Activated CD4-positive, alpha-beta T cell treated with anti-CD3 and anti-CD28 coated beads, Interleukin-2, amount 10 ng/mL, durations not matched to agents 24 days and 14 days (primary cell): ENCODE results near the gene CFL1. TPM values are rescaled to one million over a fixed set of nuclear protein-coding genes. Genes with fewer than 3 reads are reported as not detected.

ENCODE experiments used
- DNase-seq: peaks from one replicate; pipeline ENCODE4 v3.0.0; 2022
- H3K27ac Mint-ChIP-seq: one replicate; pipeline ENCODE4 v1.8.0; 2022; ENCODE audit warnings: mild to moderate bottlenecking, mixed read lengths
- H3K27me3 Mint-ChIP-seq: one replicate; pipeline ENCODE4 v1.8.0; 2022; ENCODE audit warnings: mixed read lengths
- H3K36me3 Mint-ChIP-seq: one replicate; pipeline ENCODE4 v1.8.0; 2022; ENCODE audit warnings: low read depth, mild to moderate bottlenecking, mixed read lengths
- H3K4me1 Mint-ChIP-seq: one replicate; pipeline ENCODE4 v1.8.0; 2021; ENCODE audit warnings: mixed read lengths
- H3K4me3 Mint-ChIP-seq: one replicate; pipeline ENCODE4 v1.8.0; 2022; ENCODE audit warnings: mild to moderate bottlenecking, moderate library complexity, mixed read lengths
- H3K9me3 Mint-ChIP-seq: one replicate; pipeline ENCODE4 v1.8.0; 2021; ENCODE audit warnings: mixed read lengths
- intact Hi-C: fragments of 100-400 bp; cut with micrococcal nuclease; formaldehyde crosslinking; loops from one replicate; pipeline ENCODE4 v1.15.1; 2023
- total RNA-seq: library from RNA; stranded (reverse); gene quantifications from 2 replicates; pipeline ENCODE4 v1.2.3, GENCODE V29; 2022

The CFL1 gene
- total RNA-seq, 1 donor from 2014 or later = 1,047 TPM

- DNase-seq = no peak
- Mint-ChIP-seq H3K36me3 (peaks cover 43% of the 10 kb centered on the region), H3K4me1 (peaks cover 24% of the 10 kb centered on the region), H3K9me3 (no peaks in the 10 kb centered on the region), H3K27me3 (no peaks in the 10 kb centered on the region), H3K4me3 (peak overlapping the region; percentile 92), H3K27ac (peak overlapping the region; percentile 94)
- intact Hi-C loops = no loop called here
These were observed 3.7 kb upstream of the CFL1 start for GRCh38 chr11:65861533-65862183.

DNA sequence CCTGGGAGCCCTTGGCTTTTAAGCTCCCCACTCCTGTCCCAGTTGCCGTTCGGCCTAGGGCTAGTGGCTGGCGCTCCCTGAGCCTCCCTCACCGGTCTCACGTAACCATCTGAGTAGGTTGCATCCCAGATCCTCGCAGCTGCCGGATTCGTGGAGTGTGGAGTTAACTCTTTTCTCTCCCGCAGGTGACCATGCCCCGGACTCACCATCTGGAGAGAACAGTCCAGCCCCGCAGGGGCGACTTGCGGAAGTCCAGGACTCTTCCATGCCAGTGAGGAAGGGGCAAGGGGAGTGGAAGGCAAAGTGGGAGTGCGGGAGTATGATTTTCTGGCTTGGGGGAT, 3.2 kb upstream of the CFL1 start:
- intact Hi-C loops = no loop called here
- Mint-ChIP-seq H3K27ac (peak overlapping the region; percentile 94), H3K4me3 (peak overlapping the region; percentile 92), H3K27me3 (no peaks in the 10 kb centered on the region), H3K9me3 (no peaks in the 10 kb centered on the region), H3K36me3 (peaks cover 47% of the 10 kb centered on the region), H3K4me1 (peaks cover 29% of the 10 kb centered on the region)
- DNase-seq = no peak

DNA sequence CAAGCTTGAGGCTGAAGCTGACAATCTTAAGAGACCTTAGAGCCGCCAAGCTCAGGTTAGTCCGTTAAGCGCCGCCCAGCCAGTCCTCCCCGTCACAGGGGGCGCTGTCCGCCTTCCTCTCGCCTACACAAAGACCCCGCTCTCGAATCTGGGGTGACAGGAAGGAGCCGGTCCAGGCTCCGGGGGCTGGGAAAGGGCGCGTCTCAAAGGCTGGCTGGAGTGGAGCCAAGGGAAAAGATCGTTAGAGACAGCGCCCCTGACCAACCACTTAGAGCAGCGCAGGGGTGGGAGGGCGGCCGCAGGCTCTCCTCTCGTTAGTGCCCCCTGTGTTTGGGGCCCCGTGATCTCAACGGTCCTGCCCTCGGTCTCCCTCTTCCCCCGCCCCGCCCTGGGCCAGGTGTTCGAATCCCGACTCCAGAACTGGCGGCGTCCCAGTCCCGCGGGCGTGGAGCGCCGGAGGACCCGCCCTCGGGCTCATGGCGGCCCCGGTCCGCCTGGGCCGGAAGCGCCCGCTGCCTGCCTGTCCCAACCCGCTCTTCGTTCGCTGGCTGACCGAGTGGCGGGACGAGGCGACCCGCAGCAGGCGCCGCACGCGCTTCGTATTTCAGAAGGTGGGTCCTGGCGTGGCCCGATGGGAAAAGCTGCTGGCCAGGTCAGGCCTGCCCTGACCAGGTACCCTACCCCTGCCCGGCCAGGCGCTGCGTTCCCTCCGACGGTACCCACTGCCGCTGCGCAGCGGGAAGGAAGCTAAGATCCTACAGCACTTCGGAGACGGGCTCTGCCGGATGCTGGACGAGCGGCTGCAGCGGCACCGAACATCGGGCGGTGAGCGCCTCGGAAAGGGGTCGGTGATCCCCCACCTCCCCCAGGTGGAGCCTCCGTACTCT, 2.5 kb upstream of the CFL1 start, which contains the start of gene MUS81:
MUS81 (plus strand) TSS at position 156 of the 887 bp plus-strand sequence; CDS start at position 477, 321 bp downstream.
- intact Hi-C loops = loop anchor here (1.0 kb wide), 2 partner anchors 28 to 59 kb away; partner anchors contain the start of genes C11orf68, DRAP1 and FIBP
- peak; percentile 99 for DNase-seq
- Mint-ChIP-seq H3K4me3 (peak within 1 kb of the TSS; percentile 92), H3K9me3 (no peaks in the 10 kb centered on the region), H3K27me3 (no peaks in the 10 kb centered on the region), H3K36me3 (peaks cover 51% of the 10 kb centered on the region), H3K27ac (peak within 1 kb of the TSS; percentile 94), H3K4me1 (peaks cover 35% of the 10 kb centered on the region)

DNA sequence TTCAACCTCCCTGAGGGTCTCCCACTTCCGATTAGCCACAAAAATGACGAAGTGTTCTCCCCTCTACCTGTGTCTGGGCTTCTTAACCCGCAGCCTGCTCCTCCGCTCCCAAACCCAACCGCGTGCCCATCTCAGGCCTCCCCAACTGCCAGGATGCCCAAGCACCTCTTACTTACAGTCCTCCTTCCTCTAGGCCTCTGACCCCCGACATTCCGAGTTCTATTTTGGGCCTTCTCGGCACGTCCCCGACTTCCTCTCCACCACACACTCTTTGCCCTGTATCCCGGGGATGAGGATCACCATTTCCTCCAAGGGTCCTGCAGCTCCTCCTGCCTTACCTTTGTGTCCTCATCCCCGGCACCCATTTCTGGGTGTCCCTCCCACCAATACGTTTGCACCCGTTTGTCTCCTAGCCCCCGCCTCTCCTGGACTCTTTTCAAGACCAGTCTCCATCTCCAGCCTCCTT, 1.9 kb upstream of the CFL1 start:
- H3K4me1 Mint-ChIP-seq = peaks cover 39% of the 10 kb centered on the region

GRCh38 chr11:65859095-65859811, 1.3 kb upstream of the CFL1 start:
- no peaks in the 10 kb centered on the region for H3K9me3 Mint-ChIP-seq
- DNase-seq = peak; percentile 99
- peak overlapping the region; percentile 94 for H3K27ac Mint-ChIP-seq
- no peaks in the 10 kb centered on the region for H3K27me3 Mint-ChIP-seq
- H3K4me1 Mint-ChIP-seq = peaks cover 44% of the 10 kb centered on the region
- peak overlapping the region; percentile 92 for H3K4me3 Mint-ChIP-seq
- intact Hi-C loops = loop anchor here (1.0 to 2.0 kb wide), 5 partner anchors 14 to 196 kb away; partner anchors contain the start of genes FOSL1, RELA and SART1
- H3K36me3 Mint-ChIP-seq = peaks cover 54% of the 10 kb centered on the region

More for the DNA sequence above, 1.9 kb upstream of the CFL1 start:
- no peaks in the 10 kb centered on the region for H3K27me3 Mint-ChIP-seq
- H3K9me3 Mint-ChIP-seq = no peaks in the 10 kb centered on the region
- DNase-seq = no peak
- H3K4me3 Mint-ChIP-seq = peak overlapping the region; percentile 92
- H3K36me3 Mint-ChIP-seq = peaks cover 50% of the 10 kb centered on the region
- intact Hi-C loops = loop anchor here (1.0 to 2.0 kb wide), 7 partner anchors 13 to 197 kb away; partner anchors contain the start of genes C11orf68, DRAP1, FIBP and FOSL1
- peak overlapping the region; percentile 94 for H3K27ac Mint-ChIP-seq

DNA sequence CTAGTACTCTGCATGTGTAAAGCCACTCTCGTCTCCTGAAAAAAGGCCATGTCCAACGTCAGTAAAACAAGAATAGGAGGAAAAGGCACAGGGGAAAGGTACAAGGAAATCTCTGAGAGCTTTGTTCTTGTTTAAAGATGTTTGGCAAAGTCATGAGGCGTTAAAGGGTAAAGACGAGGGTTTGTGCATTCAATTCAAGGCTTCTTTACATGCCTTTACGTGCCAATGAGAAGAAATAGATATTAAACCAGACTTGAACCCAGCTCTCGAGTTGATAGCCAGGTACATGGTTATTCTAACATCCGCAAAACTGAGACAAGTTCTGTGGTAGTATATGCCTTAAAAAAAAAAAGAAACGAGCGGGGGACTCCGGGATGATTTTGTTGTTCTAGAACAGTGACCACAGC, 704 bp upstream of the CFL1 start:
- H3K4me1 Mint-ChIP-seq = peaks cover 45% of the 10 kb centered on the region
- H3K4me3 Mint-ChIP-seq = peak overlapping the region; percentile 92
- H3K27ac Mint-ChIP-seq = peak overlapping the region; percentile 94
- no peaks in the 10 kb centered on the region for H3K9me3 Mint-ChIP-seq
- H3K36me3 Mint-ChIP-seq = peaks cover 57% of the 10 kb centered on the region
- H3K27me3 Mint-ChIP-seq = no peaks in the 10 kb centered on the region
- no peak for DNase-seq
- intact Hi-C loops = loop anchor here (1.0 to 2.0 kb wide), 10 partner anchors 15 to 243 kb away; partner anchors contain the start of genes BANF1, EIF1AD, FOSL1 and KAT5

DNA sequence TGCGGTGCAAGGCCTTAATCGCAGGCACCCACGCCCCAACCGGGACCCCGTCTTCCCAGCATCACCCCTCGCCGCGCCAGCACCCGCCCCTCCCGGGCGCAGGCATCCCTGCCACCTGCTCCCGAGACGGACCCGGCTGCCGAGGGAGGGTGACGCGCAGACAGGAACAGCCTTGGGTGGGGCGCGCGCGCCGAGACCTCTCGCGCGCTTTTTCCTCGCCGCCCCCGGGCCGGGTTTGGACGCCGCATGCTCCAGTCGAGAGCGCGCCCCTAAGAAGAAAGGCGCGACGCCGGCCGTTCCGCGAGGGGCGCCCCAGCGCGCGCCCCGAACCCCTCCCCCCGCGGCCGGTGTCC, 504 bp downstream of the CFL1 start:
- Mint-ChIP-seq H3K4me3 (peak overlapping the region; percentile 94), H3K9me3 (no peaks in the 10 kb centered on the region), H3K36me3 (peaks cover 56% of the 10 kb centered on the region), H3K4me1 (peaks cover 44% of the 10 kb centered on the region), H3K27ac (peak overlapping the region; percentile 62), H3K27me3 (no peaks in the 10 kb centered on the region)
- intact Hi-C loops = no loop called here
- peak; percentile 90 for DNase-seq

GRCh38 chr11:65856689-65857499, 1.1 kb downstream of the CFL1 start:
- intact Hi-C loops = no loop called here
- peak overlapping the region; percentile 94 for H3K4me3 Mint-ChIP-seq
- peaks cover 59% of the 10 kb centered on the region for H3K36me3 Mint-ChIP-seq
- no peaks in the 10 kb centered on the region for H3K9me3 Mint-ChIP-seq
- H3K4me1 Mint-ChIP-seq = peaks cover 41% of the 10 kb centered on the region
- no peaks in the 10 kb centered on the region for H3K27me3 Mint-ChIP-seq
- peak overlapping the region; percentile 81 for H3K27ac Mint-ChIP-seq
- DNase-seq = peak; percentile 96

GRCh38 chr11:65855927-65856363, 2.0 kb downstream of the CFL1 start:
- peaks cover 38% of the 10 kb centered on the region for H3K4me1 Mint-ChIP-seq

DNA sequence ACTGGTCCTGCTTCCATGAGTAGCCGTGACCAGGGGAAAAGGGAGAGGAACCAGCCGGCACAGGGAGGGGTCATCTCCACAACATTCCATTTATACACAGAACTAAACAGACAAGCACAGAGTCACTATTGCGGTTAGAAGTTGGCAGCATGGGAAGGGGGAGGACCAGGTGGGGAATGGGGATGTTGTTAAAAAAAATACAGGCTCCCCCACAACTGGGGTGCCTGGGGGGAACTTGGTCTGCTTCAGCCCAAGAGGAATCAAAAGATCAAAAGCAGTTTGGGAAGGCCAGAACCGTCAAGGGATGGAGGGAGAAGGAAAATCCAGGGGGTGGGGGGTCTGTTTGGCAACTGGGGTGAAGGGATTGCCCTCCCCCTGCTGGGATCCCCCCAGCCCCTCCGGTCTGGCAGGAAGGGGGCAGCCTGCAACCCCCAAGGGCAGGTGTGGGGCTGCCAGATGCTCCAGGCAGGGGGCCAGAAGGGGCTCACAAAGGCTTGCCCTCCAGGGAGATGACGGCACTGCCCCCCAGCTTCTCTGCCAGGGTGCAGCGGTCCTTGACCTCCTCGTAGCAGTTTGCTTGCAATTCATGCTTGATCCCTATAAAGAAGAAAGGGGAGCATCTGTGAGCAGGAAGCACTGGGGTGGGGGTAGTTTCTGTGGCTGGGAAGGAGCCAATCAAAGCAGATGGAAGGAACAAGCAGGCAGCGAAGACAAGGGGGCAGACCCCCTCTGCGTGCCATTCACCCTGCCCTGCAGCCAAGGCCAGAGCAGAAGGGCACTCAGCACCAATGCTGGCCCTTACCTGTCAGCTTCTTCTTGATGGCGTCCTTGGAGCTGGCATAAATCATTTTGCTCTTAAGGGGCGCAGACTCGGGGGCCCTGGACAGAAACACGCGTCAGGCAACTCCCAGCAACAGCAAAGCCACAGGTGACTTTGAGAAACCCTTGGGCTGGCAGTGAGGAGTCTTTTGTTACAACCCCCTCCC, 2.8 kb downstream of the CFL1 start:
- DNase-seq = no peak
- peaks cover 66% of the 10 kb centered on the region for H3K36me3 Mint-ChIP-seq
- peaks cover 37% of the 10 kb centered on the region for H3K4me1 Mint-ChIP-seq
- peak overlapping the region; percentile 62 for H3K27ac Mint-ChIP-seq
- no peaks in the 10 kb centered on the region for H3K27me3 Mint-ChIP-seq
- intact Hi-C loops = no loop called here
- H3K4me3 Mint-ChIP-seq = peak overlapping the region; percentile 94
- H3K9me3 Mint-ChIP-seq = no peaks in the 10 kb centered on the region

More at GRCh38 chr11:65855927-65856363, 2.0 kb downstream of the CFL1 start:
- no peak for DNase-seq
- intact Hi-C loops = no loop called here
- Mint-ChIP-seq H3K4me3 (peak overlapping the region; percentile 94), H3K27ac (peak overlapping the region; percentile 81), H3K36me3 (peaks cover 62% of the 10 kb centered on the region), H3K27me3 (no peaks in the 10 kb centered on the region), H3K9me3 (no peaks in the 10 kb centered on the region)

- Mint-ChIP-seq H3K27me3 (no peaks in the 10 kb centered on the region), H3K4me1 (peaks cover 33% of the 10 kb centered on the region), H3K9me3 (no peaks in the 10 kb centered on the region), H3K27ac (no peak overlapping the region), H3K36me3 (peaks cover 70% of the 10 kb centered on the region), H3K4me3 (peak overlapping the region; percentile 47)
- no peak for DNase-seq
- intact Hi-C loops = no loop called here
These were observed 3.8 kb downstream of the CFL1 start for GRCh38 chr11:65854161-65854592.
